Keratinocyte (primary cell): ENCODE measurements around the gene FSIP2. TPM values are rescaled to one million over a fixed set of nuclear protein-coding genes. Genes with fewer than 3 reads are reported as not detected.

ENCODE experiments used
- DNase-seq: peaks from one replicate; pipeline ENCODE4 v3.0.0-alpha.2; 2011; ENCODE audit warnings: low read depth, missing footprints, low spot score
- FAIRE-seq: peaks from 2 replicates; lab custom pipeline; 2011; peaks lifted over from hg19 to GRCh38; lab: Jason Lieb, UNC
- H2AFZ ChIP-seq: 2 replicates; pipeline ENCODE4 v1.6.0; 2012; ENCODE audit warnings: low read length, control low read depth, inconsistent platforms; ENCODE audit not compliant: control insufficient read depth
- H3K27ac ChIP-seq: 2 replicates; pipeline ENCODE4 v1.5.1; 2011; ENCODE audit warnings: low read length; ENCODE audit not compliant: control insufficient read depth, insufficient read depth
- H3K27me3 ChIP-seq: 3 replicates; pipeline ENCODE4 v1.6.0; 2011; ENCODE audit warnings: low read length; ENCODE audit not compliant: control insufficient read depth, insufficient read depth; ENCODE audit errors: extremely low read depth
- H3K36me3 ChIP-seq, 2 experiments: 2 replicates in 1 of 2; 3 replicates in 1 of 2; pipeline ENCODE4 v1.5.1; 2011; ENCODE audit warnings: low read length in 2 of 2, mild to moderate bottlenecking in 1 of 2; ENCODE audit not compliant: control insufficient read depth in 2 of 2, insufficient read depth in 2 of 2; ENCODE audit errors: extremely low read depth in 1 of 2
- H3K4me1 ChIP-seq: 3 replicates; pipeline ENCODE4 v1.5.1; 2011; ENCODE audit warnings: low read length; ENCODE audit not compliant: control insufficient read depth, insufficient read depth; ENCODE audit errors: extremely low read depth
- H3K4me2 ChIP-seq: 3 replicates; pipeline ENCODE4 v1.6.0; 2011; ENCODE audit warnings: low read depth, low read length; ENCODE audit not compliant: control insufficient read depth, insufficient read depth; ENCODE audit errors: extremely low read depth
- H3K4me3 ChIP-seq, 3 experiments: fragments of 200-600 bp in 1 of 3; sonication (generic) in 1 of 3; 2 replicates in 2 of 3; 3 replicates in 1 of 3; pipeline ENCODE4 v1.5.1; 2011 to 2016; ENCODE audit warnings: low read length in 3 of 3, mild to moderate bottlenecking in 3 of 3, control low read depth in 2 of 3, inconsistent platforms in 1 of 3, low read depth in 1 of 3, mixed read lengths in 1 of 3, mixed run types in 1 of 3, moderate library complexity in 1 of 3; ENCODE audit not compliant: control insufficient read depth in 2 of 3, insufficient read depth in 2 of 3; ENCODE audit errors: extremely low read depth in 1 of 3
- H3K79me2 ChIP-seq: 2 replicates; pipeline ENCODE4 v1.6.0; 2012; ENCODE audit warnings: low read length; ENCODE audit not compliant: control insufficient read depth, insufficient read depth
- H3K9ac ChIP-seq: 3 replicates; pipeline ENCODE4 v1.6.0; 2011; ENCODE audit warnings: low read length; ENCODE audit not compliant: control insufficient read depth, insufficient read depth; ENCODE audit errors: extremely low read depth
- H3K9me1 ChIP-seq: 3 replicates; pipeline ENCODE4 v1.6.0; 2011; ENCODE audit warnings: low read length; ENCODE audit not compliant: control insufficient read depth, insufficient read depth; ENCODE audit errors: extremely low read depth
- H3K9me3 ChIP-seq: 2 replicates; pipeline ENCODE4 v1.5.1; 2012; ENCODE audit warnings: low read depth, low read length; ENCODE audit not compliant: control insufficient read depth
- H4K20me1 ChIP-seq: 3 replicates; pipeline ENCODE4 v1.6.0; 2011; ENCODE audit warnings: low read length; ENCODE audit not compliant: control insufficient read depth, insufficient read depth; ENCODE audit errors: extremely low read depth
- EZH2 ChIP-seq: IDR thresholded peaks from one replicate; pipeline ENCODE4 v1.6.1; 2012; ENCODE audit warnings: inconsistent platforms, mild to moderate bottlenecking, low read length, moderate library complexity
- dilution Hi-C: fragments of 300-500 bp; cut with MboI; formaldehyde crosslinking; loops from one replicate; pipeline ENCODE4 v1.7.0; 2020; ENCODE audit warnings: low sequenced_read_pairs; ENCODE audit not compliant: extremely low pct_ligation_motif_present
- polyA plus RNA-seq, 5 experiments: library from polyadenylated mRNA; depleted of rRNA in 3 of 5; stranded (reverse) in 3 of 5; stranded (forward) in 1 of 5; unstranded in 1 of 5; fragments of >200 nt; gene quantifications; 1 replicate in 1 of 5; 2 replicates in 3 of 5; 3 replicates in 1 of 5; pipeline versions ENCODE4 v1.2.1 to v1.2.3, GENCODE V29; 2011 to 2012; ENCODE audit warnings: missing spikeins in 2 of 5, low read depth in 1 of 5, low replicate concordance in 1 of 5
- TF ChIP-seq, protein P1 (sequence below), 3 experiments: IDR thresholded peaks in 1 of 3; conservative IDR thresholded peaks in 1 of 3; optimal IDR thresholded peaks in 1 of 3; 2 replicates in 2 of 3; 3 replicates in 1 of 3; pipeline versions ENCODE3 to v1.5.1; 2011; ENCODE audit warnings: low read length in 3 of 3, mild to moderate bottlenecking in 3 of 3, moderate library complexity in 2 of 3, control low read depth in 1 of 3, inconsistent platforms in 1 of 3; ENCODE audit not compliant: insufficient read depth in 2 of 3; ENCODE audit errors: extremely low read depth in 1 of 3

FSIP2 gene
- polyA plus RNA-seq, 1 donor (not counting 4 experiments of a cell fraction or from before 2014, with no cell fraction given): 0.38 TPM

DNA sequence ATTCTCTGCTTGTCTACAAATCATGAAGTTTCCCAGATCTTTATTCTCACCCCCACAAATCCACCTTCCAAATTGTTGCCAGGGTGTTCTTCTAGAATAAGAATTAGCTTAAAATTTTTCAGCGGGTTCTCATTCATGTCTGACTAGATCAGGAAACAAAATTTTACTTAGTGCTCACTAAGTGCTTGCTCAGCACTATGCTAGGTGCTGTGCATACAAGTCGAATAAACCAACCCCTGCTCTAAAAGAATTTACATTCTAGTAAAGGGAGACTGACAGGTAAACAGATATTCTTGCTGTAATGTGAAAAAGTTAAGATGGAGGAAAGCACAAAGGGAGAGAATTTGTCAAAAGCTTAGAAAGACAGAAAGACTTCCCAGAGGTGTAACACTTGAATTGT is 2.4 kb upstream of the FSIP2 start:
- H2AFZ ChIP-seq: no peak overlapping the region
- no peaks in the 10 kb centered on the region for H3K36me3 ChIP-seq
- DNase-seq: no peak
- no peak overlapping the region for H3K9ac ChIP-seq
- H3K4me3 ChIP-seq: no peak overlapping the region
- no peaks in the 10 kb centered on the region for H3K4me1 ChIP-seq
- no peak overlapping the region for H3K27ac ChIP-seq
- TF ChIP-seq, protein P1, sequence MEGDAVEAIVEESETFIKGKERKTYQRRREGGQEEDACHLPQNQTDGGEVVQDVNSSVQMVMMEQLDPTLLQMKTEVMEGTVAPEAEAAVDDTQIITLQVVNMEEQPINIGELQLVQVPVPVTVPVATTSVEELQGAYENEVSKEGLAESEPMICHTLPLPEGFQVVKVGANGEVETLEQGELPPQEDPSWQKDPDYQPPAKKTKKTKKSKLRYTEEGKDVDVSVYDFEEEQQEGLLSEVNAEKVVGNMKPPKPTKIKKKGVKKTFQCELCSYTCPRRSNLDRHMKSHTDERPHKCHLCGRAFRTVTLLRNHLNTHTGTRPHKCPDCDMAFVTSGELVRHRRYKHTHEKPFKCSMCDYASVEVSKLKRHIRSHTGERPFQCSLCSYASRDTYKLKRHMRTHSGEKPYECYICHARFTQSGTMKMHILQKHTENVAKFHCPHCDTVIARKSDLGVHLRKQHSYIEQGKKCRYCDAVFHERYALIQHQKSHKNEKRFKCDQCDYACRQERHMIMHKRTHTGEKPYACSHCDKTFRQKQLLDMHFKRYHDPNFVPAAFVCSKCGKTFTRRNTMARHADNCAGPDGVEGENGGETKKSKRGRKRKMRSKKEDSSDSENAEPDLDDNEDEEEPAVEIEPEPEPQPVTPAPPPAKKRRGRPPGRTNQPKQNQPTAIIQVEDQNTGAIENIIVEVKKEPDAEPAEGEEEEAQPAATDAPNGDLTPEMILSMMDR (optimal IDR thresholded peaks at IDR 0.05 in 1 of 3, IDR thresholded peaks at IDR 0.05 in 1 of 3, conservative IDR thresholded peaks at IDR 0.05 in 1 of 3; ENCODE audit: extremely low read depth in 1 of 3, insufficient read depth in 2 of 3, low read length in 3 of 3): no peak
- no peak for TF ChIP-seq EZH2
- FAIRE-seq: no peak
- no peaks in the 10 kb centered on the region for H3K9me3 ChIP-seq
- dilution Hi-C loops: no loop called here
- no peaks in the 10 kb centered on the region for H3K79me2 ChIP-seq
- H3K27me3 ChIP-seq: no peaks in the 10 kb centered on the region
- no peak overlapping the region for H3K4me2 ChIP-seq
- H4K20me1 ChIP-seq: no peaks in the 10 kb centered on the region
- no peaks in the 10 kb centered on the region for H3K9me1 ChIP-seq

DNA sequence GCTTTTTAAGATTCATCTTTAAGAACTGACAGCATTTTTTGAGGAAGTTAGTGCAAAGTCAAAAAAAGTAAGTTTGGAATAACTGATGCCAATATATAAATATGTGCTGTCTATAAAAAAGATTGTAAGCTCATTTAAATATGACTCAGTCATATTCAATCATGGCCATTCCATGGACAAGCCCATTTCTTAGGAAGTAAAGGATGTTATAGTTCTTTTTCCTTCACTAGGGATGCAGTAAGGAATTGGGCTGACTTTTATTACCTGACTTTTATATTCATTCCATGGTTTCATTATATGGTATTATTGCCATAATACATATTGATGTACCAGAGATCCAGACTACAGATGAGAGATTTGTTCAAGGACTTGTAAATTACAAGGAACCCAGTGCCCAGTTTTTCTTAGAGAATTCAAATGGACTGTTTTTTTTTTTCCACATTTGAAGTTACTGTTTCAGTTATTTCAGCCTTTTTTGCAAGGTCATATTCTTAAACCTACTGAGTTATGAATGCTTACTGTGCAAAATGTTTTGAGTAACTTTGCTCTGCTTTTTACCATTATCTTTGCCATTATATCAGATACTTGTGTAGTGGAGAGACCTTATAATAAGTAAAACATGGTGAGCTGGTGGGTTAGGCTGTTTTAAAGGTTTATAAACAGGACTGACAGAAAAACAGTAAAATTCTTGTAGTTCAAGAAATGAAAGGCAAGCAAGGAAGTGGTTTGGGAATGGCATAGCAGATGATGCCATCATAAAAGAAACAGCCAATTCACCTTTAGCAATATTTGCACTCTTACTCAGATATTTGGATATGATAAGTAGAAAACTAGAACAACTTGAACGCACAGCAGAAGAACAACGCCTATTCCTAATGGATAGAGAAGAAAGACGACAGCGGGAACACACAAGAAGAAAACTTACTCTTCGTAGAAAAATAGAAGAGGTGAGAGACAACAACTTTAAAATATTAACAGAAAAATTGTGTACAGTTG is 7.6 kb downstream of the FSIP2 start:
- no peak for FAIRE-seq
- dilution Hi-C loops: no loop called here
- Histone ChIP-seq H4K20me1 (no peaks in the 10 kb centered on the region), H3K9me3 (no peaks in the 10 kb centered on the region), H3K36me3 (no peaks in the 10 kb centered on the region), H2AFZ (no peak overlapping the region), H3K79me2 (no peaks in the 10 kb centered on the region), H3K9ac (no peak overlapping the region), H3K27me3 (no peaks in the 10 kb centered on the region), H3K4me2 (no peak overlapping the region), H3K9me1 (no peaks in the 10 kb centered on the region), H3K27ac (no peak overlapping the region), H3K4me3 (no peak overlapping the region), H3K4me1 (no peaks in the 10 kb centered on the region)
- TF ChIP-seq, protein P1 (optimal IDR thresholded peaks at IDR 0.05 in 1 of 3, IDR thresholded peaks at IDR 0.05 in 1 of 3, conservative IDR thresholded peaks at IDR 0.05 in 1 of 3; ENCODE audit: extremely low read depth in 1 of 3, insufficient read depth in 2 of 3, low read length in 3 of 3): no peak
- TF ChIP-seq EZH2: no peak
- no peak for DNase-seq
